SH-SY5Y (cell line): Measurements from ENCODE around the gene MAP3K20.

Experiments
- GATA2 ChIP-seq: IDR thresholded peaks from 2 replicates; pipeline ENCODE4 v1.6.1; 2011; ENCODE audit warnings: mild to moderate bottlenecking, low read depth, low read length
- GATA3 ChIP-seq: IDR thresholded peaks from 2 replicates; pipeline ENCODE4 v1.6.1; 2011; ENCODE audit warnings: low read depth, mild to moderate bottlenecking, low read length, moderate library complexity

GRCh38 chr2:173153301-173153885 lies 77.7 kb downstream of the MAP3K20 start:
- TF ChIP-seq GATA2 (no peak), GATA3 (no peak)
